Caco-2 (cell line): ENCODE measurements around the gene SLBP. TPM values are rescaled to one million over a fixed set of nuclear protein-coding genes. Genes with fewer than 3 reads are reported as not detected.

Source experiments
- BruUV-seq: library from RNA; stranded (reverse); fragments of 400-500 nt; replicated peaks from 2 replicates; lab custom pipeline; 2021; lab: Mats Ljungman, UMichigan
- CTCF ChIA-PET: fragments of 300-600 bp; sonication (Branson Sonifier 250); formaldehyde crosslinking; loops from one replicate; lab custom pipeline; 2022; ENCODE audit warnings: antibody characterized with exemption; lab: Charles Lee
- POLR2A ChIA-PET: fragments of 300-600 bp; sonication (Branson Sonifier 250); formaldehyde crosslinking; loops from one replicate; lab custom pipeline; 2022; ENCODE audit warnings: antibody characterized with exemption; lab: Charles Lee
- DNase-seq, 2 experiments: peaks; one replicate each; pipeline versions ENCODE4 v3.0.0 to v3.0.0-alpha.2; 2020 to 2022
- H3K27me3 ChIP-seq: replicated peaks from 2 replicates; pipeline ENCODE4 v1.6.0; 2011; ENCODE audit warnings: low read length; ENCODE audit not compliant: control insufficient read depth, insufficient read depth
- H3K36me3 ChIP-seq: 2 replicates; pipeline ENCODE4 v1.5.1; 2011; ENCODE audit warnings: low read length; ENCODE audit not compliant: control insufficient read depth, insufficient read depth
- H3K4me1 ChIP-seq: fragments of 250-450 bp; sonication (Bioruptor Pico); 2 replicates; pipeline ENCODE4 v1.5.1; 2020; ENCODE audit warnings: mild to moderate bottlenecking
- H3K4me3 ChIP-seq: 2 replicates; pipeline ENCODE4 v1.5.1; 2011; ENCODE audit warnings: low read depth, mild to moderate bottlenecking, control low read depth, low read length
- H3K9me3 ChIP-seq: fragments of 250-450 bp; sonication (Bioruptor Pico); 2 replicates; pipeline ENCODE4 v1.5.1; 2020; ENCODE audit warnings: mild to moderate bottlenecking, moderate library complexity
- H3K27ac Mint-ChIP-seq: one replicate; pipeline ENCODE4 v1.8.0; 2022; ENCODE audit warnings: mixed read lengths; ENCODE audit not compliant: unreplicated experiment
- H3K27me3 Mint-ChIP-seq: one replicate; pipeline ENCODE4 v1.8.0; 2022; ENCODE audit warnings: mixed read lengths; ENCODE audit not compliant: insufficient read depth, unreplicated experiment
- H3K36me3 Mint-ChIP-seq: one replicate; pipeline ENCODE4 v1.8.0; 2022; ENCODE audit warnings: mild to moderate bottlenecking, mixed read lengths; ENCODE audit not compliant: insufficient read depth, unreplicated experiment
- H3K4me1 Mint-ChIP-seq: one replicate; pipeline ENCODE4 v1.8.0; 2022; ENCODE audit warnings: low read depth, mixed read lengths; ENCODE audit not compliant: unreplicated experiment
- H3K4me3 Mint-ChIP-seq: one replicate; pipeline ENCODE4 v1.8.0; 2022; ENCODE audit warnings: mild to moderate bottlenecking, moderate library complexity, mixed read lengths; ENCODE audit not compliant: unreplicated experiment
- H3K9me3 Mint-ChIP-seq: one replicate; pipeline ENCODE4 v1.8.0; 2022; ENCODE audit warnings: mixed read lengths; ENCODE audit not compliant: unreplicated experiment
- intact Hi-C: fragments of 100-400 bp; cut with micrococcal nuclease; formaldehyde crosslinking; loops from one replicate; pipeline ENCODE4 v1.10.0; 2022; ENCODE audit not compliant: unreplicated experiment
- total RNA-seq: library from RNA; stranded (reverse); gene quantifications from 2 replicates; pipeline ENCODE4 v1.2.3, GENCODE V29; 2022
- TF ChIP-seq, protein P1 (sequence below), 2 experiments: fragments of 200-600 bp in 1 of 2; IDR thresholded peaks; 1 replicate in 1 of 2; 2 replicates in 1 of 2; pipeline versions ENCODE4 v1.5.1 to v1.8.0; 2011 to 2022; ENCODE audit warnings: antibody characterized with exemption in 1 of 2, control low read depth in 1 of 2, inconsistent platforms in 1 of 2, low read depth in 1 of 2, low read length in 1 of 2, mild to moderate bottlenecking in 1 of 2, moderate library complexity in 1 of 2; ENCODE audit not compliant: insufficient read depth in 1 of 2, severe bottlenecking in 1 of 2, unreplicated experiment in 1 of 2

SLBP gene
- total RNA-seq, 1 experiment from 2014 or later: 116 TPM

- Histone ChIP-seq H3K4me3 (peak overlapping the region; percentile 85), H3K36me3 (peaks cover 5% of the 10 kb centered on the region), H3K4me1 (peaks cover 6% of the 10 kb centered on the region; the same call in 1 of the 2 replicates), H3K27me3 (no peaks in the 10 kb centered on the region), H3K9me3 (no peaks in the 10 kb centered on the region)
- Mint-ChIP-seq H3K9me3 (no peaks in the 10 kb centered on the region), H3K27me3 (no peaks in the 10 kb centered on the region), H3K27ac (peak overlapping the region; percentile 94), H3K4me3 (peak overlapping the region; percentile 99), H3K4me1 (peaks cover 11% of the 10 kb centered on the region), H3K36me3 (peaks cover 84% of the 10 kb centered on the region)
- DNase-seq: no peak
- no TSS peak for BruUV-seq
- ChIA-PET POLR2A (interaction anchor here (0.9 kb wide), 1 partner anchor 29 kb away, joined by 3 read pairs; no protein-coding TSS in a partner anchor), CTCF (interaction anchor here (0.9 kb wide), 1 partner anchor 26 kb away, joined by 3 read pairs; no protein-coding TSS in a partner anchor)
- TF ChIP-seq, protein P1, sequence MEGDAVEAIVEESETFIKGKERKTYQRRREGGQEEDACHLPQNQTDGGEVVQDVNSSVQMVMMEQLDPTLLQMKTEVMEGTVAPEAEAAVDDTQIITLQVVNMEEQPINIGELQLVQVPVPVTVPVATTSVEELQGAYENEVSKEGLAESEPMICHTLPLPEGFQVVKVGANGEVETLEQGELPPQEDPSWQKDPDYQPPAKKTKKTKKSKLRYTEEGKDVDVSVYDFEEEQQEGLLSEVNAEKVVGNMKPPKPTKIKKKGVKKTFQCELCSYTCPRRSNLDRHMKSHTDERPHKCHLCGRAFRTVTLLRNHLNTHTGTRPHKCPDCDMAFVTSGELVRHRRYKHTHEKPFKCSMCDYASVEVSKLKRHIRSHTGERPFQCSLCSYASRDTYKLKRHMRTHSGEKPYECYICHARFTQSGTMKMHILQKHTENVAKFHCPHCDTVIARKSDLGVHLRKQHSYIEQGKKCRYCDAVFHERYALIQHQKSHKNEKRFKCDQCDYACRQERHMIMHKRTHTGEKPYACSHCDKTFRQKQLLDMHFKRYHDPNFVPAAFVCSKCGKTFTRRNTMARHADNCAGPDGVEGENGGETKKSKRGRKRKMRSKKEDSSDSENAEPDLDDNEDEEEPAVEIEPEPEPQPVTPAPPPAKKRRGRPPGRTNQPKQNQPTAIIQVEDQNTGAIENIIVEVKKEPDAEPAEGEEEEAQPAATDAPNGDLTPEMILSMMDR (IDR thresholded peaks at IDR 0.05; ENCODE audit: insufficient read depth in 1 of 2, low read depth in 1 of 2, low read length in 1 of 2, severe bottlenecking in 1 of 2, unreplicated experiment in 1 of 2): no peak
- intact Hi-C loops: no loop called here
Observed at GRCh38 chr4:1722551-1723118, 10.5 kb upstream of the SLBP start.

DNA sequence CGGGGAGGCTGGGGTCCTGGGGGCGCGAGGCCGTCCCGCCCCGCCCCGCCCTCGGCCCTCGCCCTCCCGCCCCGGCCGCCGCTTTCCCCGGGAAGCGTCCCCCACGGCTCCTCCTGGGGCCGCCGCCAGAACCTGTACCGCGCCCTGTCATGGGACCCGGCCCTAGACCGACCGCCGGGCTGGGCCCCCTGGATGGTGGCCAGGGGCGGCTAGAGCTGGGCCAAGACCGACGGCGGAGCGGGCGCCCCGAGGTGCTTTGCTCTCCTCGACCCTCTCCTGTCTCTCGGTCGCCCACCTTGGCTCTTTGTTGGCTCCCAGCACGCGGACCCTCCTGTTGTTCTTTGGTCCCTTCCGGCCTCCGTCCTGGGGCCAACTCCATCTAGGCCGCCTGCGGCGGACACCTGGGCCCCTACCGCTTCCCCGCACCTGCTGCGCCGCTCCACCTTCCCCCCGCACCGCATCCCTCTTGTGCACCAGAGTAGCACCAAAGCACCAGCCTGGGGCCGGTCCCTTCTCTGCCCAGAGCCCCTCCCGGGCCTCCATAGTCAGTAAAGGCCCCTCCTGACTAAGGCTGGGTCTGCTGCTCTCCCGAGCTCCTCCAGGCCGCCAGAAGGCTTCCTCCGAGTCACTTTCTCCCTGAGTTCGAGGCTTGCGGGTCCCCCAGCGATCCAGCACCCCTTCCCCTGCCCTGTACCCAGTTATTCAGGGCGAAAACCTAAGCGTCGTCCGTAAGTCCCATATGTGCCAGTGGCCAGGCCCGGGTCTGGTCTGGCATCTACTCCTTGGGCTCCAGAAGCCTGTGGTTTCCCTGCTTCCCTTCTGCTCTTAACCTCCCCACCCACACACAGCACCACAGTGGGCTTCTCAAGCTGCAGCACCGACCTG, 9.8 kb upstream of the SLBP start:
- TF ChIP-seq, protein P1 (IDR thresholded peaks at IDR 0.05; ENCODE audit: insufficient read depth in 1 of 2, low read depth in 1 of 2, low read length in 1 of 2, severe bottlenecking in 1 of 2, unreplicated experiment in 1 of 2): no peak
- Histone ChIP-seq H3K4me3 (peak overlapping the region; percentile 85), H3K27me3 (no peaks in the 10 kb centered on the region), H3K36me3 (peaks cover 6% of the 10 kb centered on the region), H3K9me3 (no peaks in the 10 kb centered on the region), H3K4me1 (peaks cover 6% of the 10 kb centered on the region; the same call in 1 of the 2 replicates)
- no TSS peak for BruUV-seq
- Mint-ChIP-seq H3K27ac (peak overlapping the region; percentile 94), H3K4me3 (peak overlapping the region; percentile 99), H3K9me3 (no peaks in the 10 kb centered on the region), H3K4me1 (peaks cover 11% of the 10 kb centered on the region), H3K36me3 (peaks cover 79% of the 10 kb centered on the region), H3K27me3 (no peaks in the 10 kb centered on the region)
- DNase-seq: no peak
- ChIA-PET POLR2A (interaction anchor here (0.5 to 2.0 kb wide), 8 partner anchors 10 to 540 kb away, joined by 3 to 42 read pairs (median 3); partner anchors contain the start of gene SLBP), CTCF (interaction anchor here (0.6 to 1.6 kb wide), 6 partner anchors 10 to 74 kb away, joined by 3 to 16 read pairs (median 4); partner anchors contain the start of gene SLBP)
- intact Hi-C loops: loop anchor here (1.0 kb wide), 3 partner anchors 9 to 134 kb away; partner anchors contain the start of gene LETM1
